KMS-11 (cell line): Measurements from ENCODE around the gene SMG1.
"Not testable (repeated sequence)": the region's sequence is repeated elsewhere in the genome, so short reads cannot be mapped to it uniquely, and the experiment has no call there.

ENCODE experiments used
- H2AFZ ChIP-seq: fragments of 200-600 bp; sonication (generic); 2 replicates; pipeline ENCODE4 v1.6.1; 2016; ENCODE audit warnings: antibody characterized with exemption, mixed run types, low read depth
- H3K27ac ChIP-seq: fragments of 200-600 bp; sonication (generic); 2 replicates; pipeline ENCODE4 v1.6.1; 2016; ENCODE audit warnings: mild to moderate bottlenecking, mixed run types
- H3K27me3 ChIP-seq: fragments of 200-600 bp; sonication (generic); 2 replicates; pipeline ENCODE4 v1.6.1; 2017; ENCODE audit warnings: mild to moderate bottlenecking, low read depth, mixed run types, moderate library complexity; ENCODE audit not compliant: insufficient read depth
- H3K36me3 ChIP-seq: fragments of 200-600 bp; sonication (generic); 2 replicates; pipeline ENCODE4 v1.6.1; 2017; ENCODE audit warnings: mild to moderate bottlenecking, mixed run types; ENCODE audit not compliant: insufficient read depth
- H3K4me1 ChIP-seq: fragments of 200-600 bp; sonication (generic); 2 replicates; pipeline ENCODE4 v1.6.1; 2016; ENCODE audit warnings: mild to moderate bottlenecking, low read depth, mixed run types; ENCODE audit not compliant: poor library complexity, severe bottlenecking
- H3K4me2 ChIP-seq: fragments of 200-600 bp; sonication (generic); 2 replicates; pipeline ENCODE4 v1.7.0; 2016; ENCODE audit warnings: mild to moderate bottlenecking, mixed run types
- H3K4me3 ChIP-seq: fragments of 200-600 bp; sonication (generic); IDR thresholded peaks from 2 replicates; pipeline ENCODE4 v1.6.1; 2017; ENCODE audit warnings: low read depth, low read length, mixed read lengths; ENCODE audit not compliant: insufficient read depth
- H3K79me2 ChIP-seq: fragments of 200-600 bp; sonication (generic); 2 replicates; pipeline ENCODE4 v1.6.1; 2016; ENCODE audit warnings: low read depth, mixed run types; ENCODE audit not compliant: insufficient read depth
- H3K9ac ChIP-seq: fragments of 200-600 bp; sonication (generic); 2 replicates; pipeline ENCODE4 v1.6.1; 2016; ENCODE audit warnings: mild to moderate bottlenecking, mixed run types
- H4K20me1 ChIP-seq: fragments of 200-600 bp; sonication (generic); 2 replicates; pipeline ENCODE4 v1.6.1; 2016; ENCODE audit warnings: mild to moderate bottlenecking, mixed run types; ENCODE audit not compliant: insufficient read depth
- TF ChIP-seq, protein P1 (sequence below): fragments of 200-600 bp; sonication (generic); conservative IDR thresholded peaks from 2 replicates; pipeline ENCODE4 v1.6.1; 2017; ENCODE audit warnings: low read depth, mild to moderate bottlenecking, antibody characterized with exemption, low read length, moderate library complexity, mixed read lengths

SMG1 gene

DNA sequence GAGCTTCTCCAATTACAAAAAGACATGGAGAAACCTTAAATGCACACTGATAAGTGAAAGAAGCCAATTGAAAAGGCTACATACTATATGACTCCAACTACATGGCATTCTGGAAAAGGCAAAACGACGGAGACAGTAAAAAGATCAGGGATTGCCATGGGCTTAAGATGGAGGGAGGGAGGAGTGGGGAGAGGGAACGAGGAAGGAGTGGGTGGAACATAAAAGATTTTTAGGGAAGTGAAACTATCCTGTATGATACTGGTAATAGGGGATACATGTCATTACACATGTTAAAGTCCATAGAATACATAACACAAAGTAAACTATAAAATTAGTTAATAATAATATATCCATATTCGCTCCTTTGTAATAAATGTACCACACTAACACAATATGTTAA, 48.9 kb downstream of the SMG1 start:
- H3K4me3 ChIP-seq, H3K36me3 ChIP-seq, H2AFZ ChIP-seq, H3K4me2 ChIP-seq, H3K27ac ChIP-seq, H3K27me3 ChIP-seq, H3K4me1 ChIP-seq, H3K79me2 ChIP-seq, H3K9ac ChIP-seq, H4K20me1 ChIP-seq: not testable (repeated sequence)

DNA sequence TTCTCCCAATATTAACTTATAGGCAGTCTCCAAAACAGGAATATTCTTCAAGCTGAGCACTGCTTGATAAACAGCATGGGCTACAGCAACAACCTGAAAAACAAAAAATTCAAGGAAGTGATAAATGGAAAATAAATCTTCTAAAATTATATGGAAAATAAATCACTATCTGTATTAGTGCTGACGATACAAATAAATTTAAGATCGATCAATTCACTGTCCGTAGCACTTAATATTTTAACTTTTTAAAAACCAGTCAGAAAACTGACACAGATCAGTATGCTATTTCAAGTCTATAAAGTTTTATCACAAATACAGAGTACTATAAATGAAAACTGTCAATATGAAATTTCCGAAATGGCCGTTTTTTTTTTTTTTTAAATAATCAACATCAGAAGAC, 49.9 kb downstream of the SMG1 start:
- H3K9ac ChIP-seq, H3K4me2 ChIP-seq, H3K36me3 ChIP-seq, H4K20me1 ChIP-seq, H3K4me1 ChIP-seq, H3K27ac ChIP-seq, H3K4me3 ChIP-seq, H3K79me2 ChIP-seq, H2AFZ ChIP-seq, H3K27me3 ChIP-seq: not testable (repeated sequence)

DNA sequence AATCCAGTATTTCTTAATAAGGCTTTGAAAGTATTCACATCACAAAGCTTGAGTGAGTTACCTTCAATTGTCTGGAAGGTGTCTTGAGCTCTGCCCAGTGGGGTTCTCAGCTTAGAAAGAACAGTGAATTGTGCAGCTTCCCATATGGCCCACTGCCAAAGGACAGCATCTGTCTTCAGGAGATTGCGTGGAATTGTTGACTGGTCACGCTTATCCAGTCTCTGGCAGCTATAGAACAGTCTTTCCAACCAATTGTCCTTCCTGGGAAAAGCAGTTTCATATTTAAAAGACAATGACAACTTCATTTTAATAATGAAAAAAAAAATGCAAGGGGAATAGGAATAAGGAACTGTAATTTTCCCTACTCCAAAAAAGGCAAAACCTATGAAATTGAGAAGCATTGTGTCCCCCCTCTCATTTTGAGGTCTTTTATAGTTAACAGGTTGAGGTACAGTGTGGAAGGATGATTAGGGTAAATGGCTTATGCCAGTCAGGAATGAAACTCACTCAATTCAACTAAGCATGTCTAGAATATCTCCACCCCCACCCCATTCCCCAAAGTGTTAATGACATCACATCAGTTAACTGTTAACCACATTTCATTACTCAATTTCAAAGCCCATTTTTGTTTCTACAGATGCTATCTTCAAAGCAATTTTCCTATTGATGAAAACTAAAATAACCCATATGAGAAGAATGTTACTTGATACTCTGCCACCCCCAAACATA, 57.0 kb downstream of the SMG1 start:
- not testable (repeated sequence) for H3K9ac ChIP-seq, H3K27ac ChIP-seq, H4K20me1 ChIP-seq, H3K4me3 ChIP-seq, H3K4me2 ChIP-seq, H3K4me1 ChIP-seq, H3K36me3 ChIP-seq, H3K79me2 ChIP-seq, H3K27me3 ChIP-seq, H2AFZ ChIP-seq

DNA sequence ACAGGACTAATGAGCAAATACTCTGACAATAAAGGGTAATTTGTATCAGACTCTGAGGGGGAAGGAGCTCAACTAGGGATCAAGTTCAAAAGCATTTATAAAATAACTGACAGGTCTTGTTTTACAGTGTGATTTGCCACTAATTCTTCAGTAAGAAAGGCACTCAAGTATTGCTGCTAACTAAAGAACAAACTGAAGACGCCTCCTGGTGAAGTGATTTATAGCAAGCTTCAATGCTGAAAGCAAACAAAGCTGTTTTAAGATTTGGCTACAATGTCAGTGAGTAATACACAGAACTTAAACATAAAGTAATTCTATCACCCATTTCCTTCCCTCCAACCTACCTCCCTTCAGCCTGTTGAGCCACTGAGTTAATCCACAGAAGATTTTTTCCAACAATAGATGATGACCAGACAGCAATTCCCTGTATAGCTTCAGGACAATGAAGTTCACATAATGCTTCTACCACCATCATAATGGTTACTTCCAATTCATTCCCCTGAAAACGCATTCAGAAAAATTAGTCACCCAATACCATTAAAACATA, 59.9 kb downstream of the SMG1 start:
- not testable (repeated sequence) for H3K36me3 ChIP-seq, H3K79me2 ChIP-seq, H3K27ac ChIP-seq, H3K4me2 ChIP-seq, H3K9ac ChIP-seq, H2AFZ ChIP-seq, H3K4me1 ChIP-seq, H4K20me1 ChIP-seq, H3K4me3 ChIP-seq, H3K27me3 ChIP-seq

DNA sequence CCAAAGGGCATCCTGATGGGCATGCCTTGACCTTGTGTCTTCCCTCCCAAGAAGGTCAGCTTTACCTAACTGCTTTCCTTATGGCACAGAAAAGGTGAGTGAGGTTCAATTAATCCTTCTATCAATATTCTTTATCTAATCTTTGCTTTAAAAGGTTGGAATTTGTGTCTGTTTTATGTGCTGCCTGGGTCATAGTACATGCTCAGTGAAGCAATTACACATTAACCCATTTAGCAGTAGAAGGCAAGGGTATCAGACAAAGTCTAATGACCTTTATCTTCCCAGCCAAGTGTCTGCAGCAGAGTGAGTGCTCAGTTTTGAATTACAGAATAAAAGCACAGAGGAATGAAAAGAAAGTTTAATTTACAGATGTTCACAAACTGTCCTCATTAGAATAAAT, 63.3 kb downstream of the SMG1 start:
- H3K9ac ChIP-seq, H3K27ac ChIP-seq, H2AFZ ChIP-seq, H3K27me3 ChIP-seq, H4K20me1 ChIP-seq, H3K4me3 ChIP-seq, H3K4me1 ChIP-seq, H3K4me2 ChIP-seq, H3K36me3 ChIP-seq, H3K79me2 ChIP-seq: not testable (repeated sequence)

DNA sequence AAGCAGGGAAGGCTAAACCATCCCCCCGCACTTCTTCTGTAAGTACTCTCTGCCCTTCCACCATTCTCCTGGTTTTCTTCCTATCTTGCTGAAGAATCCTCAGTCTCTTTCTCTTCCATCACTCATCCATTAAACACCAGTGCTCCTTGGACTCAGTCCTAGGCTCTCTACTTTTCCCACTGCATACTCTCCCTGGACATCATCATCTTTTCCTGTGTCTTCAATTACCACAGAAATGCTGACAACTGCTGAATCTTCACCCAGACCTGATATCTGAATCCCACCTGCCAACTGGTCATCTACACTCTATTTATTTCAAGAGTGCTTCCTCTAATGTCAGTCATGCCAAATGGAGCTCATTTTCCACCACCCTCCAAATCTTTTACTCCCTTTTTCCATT, 71.0 kb downstream of the SMG1 start:
- TF ChIP-seq, protein P1, sequence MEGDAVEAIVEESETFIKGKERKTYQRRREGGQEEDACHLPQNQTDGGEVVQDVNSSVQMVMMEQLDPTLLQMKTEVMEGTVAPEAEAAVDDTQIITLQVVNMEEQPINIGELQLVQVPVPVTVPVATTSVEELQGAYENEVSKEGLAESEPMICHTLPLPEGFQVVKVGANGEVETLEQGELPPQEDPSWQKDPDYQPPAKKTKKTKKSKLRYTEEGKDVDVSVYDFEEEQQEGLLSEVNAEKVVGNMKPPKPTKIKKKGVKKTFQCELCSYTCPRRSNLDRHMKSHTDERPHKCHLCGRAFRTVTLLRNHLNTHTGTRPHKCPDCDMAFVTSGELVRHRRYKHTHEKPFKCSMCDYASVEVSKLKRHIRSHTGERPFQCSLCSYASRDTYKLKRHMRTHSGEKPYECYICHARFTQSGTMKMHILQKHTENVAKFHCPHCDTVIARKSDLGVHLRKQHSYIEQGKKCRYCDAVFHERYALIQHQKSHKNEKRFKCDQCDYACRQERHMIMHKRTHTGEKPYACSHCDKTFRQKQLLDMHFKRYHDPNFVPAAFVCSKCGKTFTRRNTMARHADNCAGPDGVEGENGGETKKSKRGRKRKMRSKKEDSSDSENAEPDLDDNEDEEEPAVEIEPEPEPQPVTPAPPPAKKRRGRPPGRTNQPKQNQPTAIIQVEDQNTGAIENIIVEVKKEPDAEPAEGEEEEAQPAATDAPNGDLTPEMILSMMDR: no peak
- Histone ChIP-seq H3K9ac (no peak overlapping the region), H3K4me2 (no peak overlapping the region), H3K27me3 (no peaks in the 10 kb centered on the region), H3K27ac (no peak overlapping the region), H3K4me3 (no peak overlapping the region), H3K79me2 (no peaks in the 10 kb centered on the region), H3K4me1 (no peaks in the 10 kb centered on the region), H4K20me1 (no peaks in the 10 kb centered on the region), H2AFZ (no peak overlapping the region), H3K36me3 (peaks cover 17% of the 10 kb centered on the region; the same call in 1 of the 2 replicates)

DNA sequence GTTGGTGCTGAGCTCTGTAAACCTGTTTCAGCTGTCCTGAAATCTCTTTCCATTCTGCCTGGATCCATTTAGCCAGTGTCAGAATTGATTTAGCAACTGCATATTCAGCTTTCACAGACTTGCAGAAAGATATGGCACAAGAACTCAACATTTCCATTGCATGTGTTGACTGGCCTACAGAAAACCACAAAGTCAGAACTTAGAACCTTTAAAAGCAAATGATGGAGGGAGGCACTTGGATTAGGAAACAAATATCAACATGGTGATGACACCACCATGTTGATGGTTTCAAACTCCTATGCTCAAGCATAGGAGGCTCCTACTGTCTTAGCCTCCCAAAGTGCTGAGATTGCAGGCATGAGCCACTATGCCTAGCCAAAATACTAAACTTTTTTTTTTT, 72.5 kb downstream of the SMG1 start:
- Histone ChIP-seq H3K9ac (no peak overlapping the region), H3K79me2 (no peaks in the 10 kb centered on the region), H3K4me1 (no peaks in the 10 kb centered on the region), H3K27me3 (no peaks in the 10 kb centered on the region), H4K20me1 (no peaks in the 10 kb centered on the region), H3K36me3 (peaks cover 17% of the 10 kb centered on the region; the same call in 1 of the 2 replicates), H3K4me2 (no peak overlapping the region), H3K4me3 (no peak overlapping the region), H3K27ac (no peak overlapping the region), H2AFZ (no peak overlapping the region)
- TF ChIP-seq, protein P1: no peak
